Panc1 (cell line): ENCODE data around the gene OR10A6. TPM values are rescaled to one million over a fixed set of nuclear protein-coding genes. Genes with fewer than 3 reads are reported as not detected.

Experiments
- ATAC-seq: fragments of 200-7000 bp; cut with Tn5 transposase; 2 replicates; pipeline ENCODE4 v1.9.1; 2020; ENCODE audit warnings: mild to moderate bottlenecking, moderate library complexity
- BruUV-seq: library from RNA; stranded (reverse); fragments of 400-500 nt; replicated peaks from 2 replicates; lab custom pipeline; 2021; lab: Mats Ljungman, UMichigan
- CTCF ChIA-PET: fragments of 300-600 bp; sonication (Branson Sonifier 250); formaldehyde crosslinking; loops from one replicate; lab custom pipeline; 2022; ENCODE audit warnings: antibody characterized with exemption; lab: Charles Lee
- POLR2A ChIA-PET: fragments of 300-600 bp; sonication (Branson Sonifier 250); formaldehyde crosslinking; loops from one replicate; lab custom pipeline; 2022; ENCODE audit warnings: antibody characterized with exemption; lab: Charles Lee
- DNase-seq: peaks from one replicate; pipeline ENCODE4 v3.0.0-alpha.2; 2010; ENCODE audit warnings: low read depth, low spot score
- H3K27ac ChIP-seq: 2 replicates; pipeline ENCODE4 v1.5.1; 2011; ENCODE audit warnings: mild to moderate bottlenecking, low read length, inconsistent platforms
- H3K27me3 ChIP-seq: fragments of 200-500 bp; sonication (Bioruptor generic); 2 replicates; pipeline ENCODE4 v1.6.0; 2014; ENCODE audit warnings: low read length, inconsistent platforms; ENCODE audit not compliant: control insufficient read depth, insufficient read depth
- H3K36me3 ChIP-seq: fragments of 200-500 bp; sonication (Bioruptor generic); 2 replicates; pipeline ENCODE4 v1.5.1; 2014; ENCODE audit warnings: inconsistent platforms, mild to moderate bottlenecking, low read length, moderate library complexity; ENCODE audit not compliant: control insufficient read depth, insufficient read depth
- H3K4me1 ChIP-seq: 2 replicates; pipeline ENCODE4 v1.5.1; 2011; ENCODE audit warnings: inconsistent platforms, mild to moderate bottlenecking, low read length, moderate library complexity; ENCODE audit not compliant: control insufficient read depth, insufficient read depth
- H3K4me3 ChIP-seq, 2 experiments: 2 replicates each; pipeline ENCODE4 v1.5.1; 2011 to 2012; ENCODE audit warnings: low read depth in 2 of 2, low read length in 2 of 2, mild to moderate bottlenecking in 2 of 2, inconsistent platforms in 1 of 2, moderate library complexity in 1 of 2
- H3K9me3 ChIP-seq: fragments of 200-500 bp; sonication (Bioruptor generic); 2 replicates; pipeline ENCODE4 v1.5.1; 2014; ENCODE audit warnings: low read depth, mild to moderate bottlenecking, inconsistent platforms, low read length, moderate library complexity; ENCODE audit not compliant: control insufficient read depth, insufficient read depth
- CTCF ChIP-seq: fragments of 450-650 bp; IDR thresholded peaks from 2 replicates; pipeline ENCODE4 v1.5.1; 2017; ENCODE audit warnings: mild to moderate bottlenecking
- POLR2AphosphoS5 ChIP-seq: IDR thresholded peaks from 2 replicates; pipeline ENCODE4 v1.6.1; 2012; ENCODE audit warnings: mild to moderate bottlenecking, low read depth, low read length, moderate library complexity
- SIN3A ChIP-seq: IDR thresholded peaks from 2 replicates; pipeline ENCODE4 v1.6.1; 2012; ENCODE audit warnings: low read depth, mild to moderate bottlenecking, low read length, moderate library complexity, borderline replicate concordance; ENCODE audit not compliant: insufficient read depth
- TCF7L2 ChIP-seq: IDR thresholded peaks from 2 replicates; pipeline ENCODE4 v1.6.1; 2011; ENCODE audit warnings: mild to moderate bottlenecking, low read depth, low read length, inconsistent platforms
- in situ Hi-C: cut with HindIII; loops from 2 replicates; pipeline ENCODE4 v1.10.0; 2016; ENCODE audit warnings: low sequenced_read_pairs, low pct_unique_long_range_greater_than_20kb
- intact Hi-C: fragments of 100-400 bp; cut with micrococcal nuclease; formaldehyde crosslinking; loops from one replicate; pipeline ENCODE4 v1.10.0; 2022; ENCODE audit not compliant: unreplicated experiment
- total RNA-seq: library from RNA; stranded (reverse); gene quantifications from one replicate; pipeline ENCODE4 v1.2.1, GENCODE V29; 2021; ENCODE audit not compliant: unreplicated experiment
- TF ChIP-seq, protein P1 (sequence below), 2 experiments: IDR thresholded peaks; 2 replicates each; pipeline ENCODE4 v1.6.1; 2011 to 2012; ENCODE audit warnings: low read depth in 2 of 2, control low read depth in 1 of 2, low read length in 1 of 2, mild to moderate bottlenecking in 1 of 2, moderate library complexity in 1 of 2; ENCODE audit not compliant: insufficient read depth in 1 of 2

OR10A6 gene
- total RNA-seq, 1 experiment from 2014 or later = not detected

- TF ChIP-seq POLR2AphosphoS5 = no peak
- no peak for TF ChIP-seq CTCF
- TF ChIP-seq, protein P1, sequence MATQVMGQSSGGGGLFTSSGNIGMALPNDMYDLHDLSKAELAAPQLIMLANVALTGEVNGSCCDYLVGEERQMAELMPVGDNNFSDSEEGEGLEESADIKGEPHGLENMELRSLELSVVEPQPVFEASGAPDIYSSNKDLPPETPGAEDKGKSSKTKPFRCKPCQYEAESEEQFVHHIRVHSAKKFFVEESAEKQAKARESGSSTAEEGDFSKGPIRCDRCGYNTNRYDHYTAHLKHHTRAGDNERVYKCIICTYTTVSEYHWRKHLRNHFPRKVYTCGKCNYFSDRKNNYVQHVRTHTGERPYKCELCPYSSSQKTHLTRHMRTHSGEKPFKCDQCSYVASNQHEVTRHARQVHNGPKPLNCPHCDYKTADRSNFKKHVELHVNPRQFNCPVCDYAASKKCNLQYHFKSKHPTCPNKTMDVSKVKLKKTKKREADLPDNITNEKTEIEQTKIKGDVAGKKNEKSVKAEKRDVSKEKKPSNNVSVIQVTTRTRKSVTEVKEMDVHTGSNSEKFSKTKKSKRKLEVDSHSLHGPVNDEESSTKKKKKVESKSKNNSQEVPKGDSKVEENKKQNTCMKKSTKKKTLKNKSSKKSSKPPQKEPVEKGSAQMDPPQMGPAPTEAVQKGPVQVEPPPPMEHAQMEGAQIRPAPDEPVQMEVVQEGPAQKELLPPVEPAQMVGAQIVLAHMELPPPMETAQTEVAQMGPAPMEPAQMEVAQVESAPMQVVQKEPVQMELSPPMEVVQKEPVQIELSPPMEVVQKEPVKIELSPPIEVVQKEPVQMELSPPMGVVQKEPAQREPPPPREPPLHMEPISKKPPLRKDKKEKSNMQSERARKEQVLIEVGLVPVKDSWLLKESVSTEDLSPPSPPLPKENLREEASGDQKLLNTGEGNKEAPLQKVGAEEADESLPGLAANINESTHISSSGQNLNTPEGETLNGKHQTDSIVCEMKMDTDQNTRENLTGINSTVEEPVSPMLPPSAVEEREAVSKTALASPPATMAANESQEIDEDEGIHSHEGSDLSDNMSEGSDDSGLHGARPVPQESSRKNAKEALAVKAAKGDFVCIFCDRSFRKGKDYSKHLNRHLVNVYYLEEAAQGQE (IDR thresholded peaks at IDR 0.05; ENCODE audit: insufficient read depth in 1 of 2, low read depth in 2 of 2, low read length in 1 of 2) = no peak
- TF ChIP-seq TCF7L2 = no peak
- no peak for TF ChIP-seq SIN3A
- Histone ChIP-seq H3K27me3 (no peaks in the 10 kb centered on the region; the same call in 1 of the 2 replicates), H3K27ac (no peak overlapping the region), H3K4me3 (no peak overlapping the region), H3K4me1 (0 out of 2 replicates have a peak, but pooled peaks cover 3% of the 10 kb centered on the region), H3K36me3 (no peaks in the 10 kb centered on the region), H3K9me3 (no peaks in the 10 kb centered on the region)
- ATAC-seq (no peak), DNase-seq (no peak)
- CTCF ChIA-PET = interaction anchor here (1.3 kb wide), 1 partner anchor 93 kb away, joined by 7 read pairs; the partner anchor contains the start of gene EIF3F
- intact Hi-C loops = loop anchor here (10.0 kb wide), 1 partner anchor 201 kb away; no protein-coding TSS in a partner anchor
- no TSS peak for BruUV-seq
- POLR2A ChIA-PET = no interaction called here
- in situ Hi-C loops = loop anchor here (5.0 kb wide), 1 partner anchor 83 kb away; no protein-coding TSS in a partner anchor
These were observed 36.8 kb downstream of the OR10A6 start for GRCh38 chr11:7894251-7894650.

DNA sequence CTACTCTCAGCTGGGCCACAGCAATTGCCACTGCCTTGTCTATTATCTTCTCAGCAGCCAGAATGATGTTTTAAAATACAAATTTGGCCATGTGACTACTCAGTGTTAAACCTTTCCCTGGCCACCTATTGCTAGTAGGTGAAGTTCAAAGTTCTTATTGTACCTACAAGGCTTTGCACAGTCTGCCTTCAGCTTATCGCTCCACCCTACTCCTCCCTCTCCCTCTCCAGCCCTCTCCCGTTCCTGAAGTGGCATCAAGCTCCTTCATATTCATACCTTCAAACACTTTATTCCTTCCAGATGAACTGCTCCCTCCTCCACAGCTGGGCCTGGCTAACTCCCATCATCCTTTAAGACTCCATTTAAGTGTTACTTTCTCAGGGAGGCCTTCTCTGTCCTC lies 37.3 kb downstream of the OR10A6 start:
- POLR2A ChIA-PET = no interaction called here
- no TSS peak for BruUV-seq
- Histone ChIP-seq H3K9me3 (no peaks in the 10 kb centered on the region), H3K4me3 (no peak overlapping the region), H3K4me1 (0 out of 2 replicates have a peak, but pooled peaks cover 3% of the 10 kb centered on the region), H3K27ac (no peak overlapping the region), H3K36me3 (no peaks in the 10 kb centered on the region), H3K27me3 (no peaks in the 10 kb centered on the region; the same call in 1 of the 2 replicates)
- intact Hi-C loops (loop anchor here (10.0 kb wide), 1 partner anchor 201 kb away; no protein-coding TSS in a partner anchor), in situ Hi-C loops (loop anchor here (5.0 kb wide), 1 partner anchor 84 kb away; no protein-coding TSS in a partner anchor)
- CTCF ChIA-PET = interaction anchor here (0.7 to 1.3 kb wide), 2 partner anchors 93 to 1079 kb away, joined by 3 to 7 read pairs; partner anchors contain the start of gene EIF3F
- no peak for TF ChIP-seq TCF7L2
- ATAC-seq (no peak), DNase-seq (no peak)
